HG03460 (cell line): ENCODE data around the gene HAND2.

Source experiments
- ATAC-seq: cut with Tn5 transposase; IDR thresholded peaks from one replicate; pipeline ENCODE4 v1.9.1; 2021; ENCODE audit not compliant: unreplicated experiment

Gene HAND2

GRCh38 chr4:173536808-173537429 is 6.9 kb upstream of the HAND2 start:
- no peak for ATAC-seq

- no peak for ATAC-seq
Observed at GRCh38 chr4:173535957-173536356, 5.9 kb upstream of the HAND2 start.

- ATAC-seq, result no peak
Observed at GRCh38 chr4:173535165-173535902, 5.3 kb upstream of the HAND2 start.

- no peak for ATAC-seq
Observed at GRCh38 chr4:173534434-173534833, 4.4 kb upstream of the HAND2 start.

DNA sequence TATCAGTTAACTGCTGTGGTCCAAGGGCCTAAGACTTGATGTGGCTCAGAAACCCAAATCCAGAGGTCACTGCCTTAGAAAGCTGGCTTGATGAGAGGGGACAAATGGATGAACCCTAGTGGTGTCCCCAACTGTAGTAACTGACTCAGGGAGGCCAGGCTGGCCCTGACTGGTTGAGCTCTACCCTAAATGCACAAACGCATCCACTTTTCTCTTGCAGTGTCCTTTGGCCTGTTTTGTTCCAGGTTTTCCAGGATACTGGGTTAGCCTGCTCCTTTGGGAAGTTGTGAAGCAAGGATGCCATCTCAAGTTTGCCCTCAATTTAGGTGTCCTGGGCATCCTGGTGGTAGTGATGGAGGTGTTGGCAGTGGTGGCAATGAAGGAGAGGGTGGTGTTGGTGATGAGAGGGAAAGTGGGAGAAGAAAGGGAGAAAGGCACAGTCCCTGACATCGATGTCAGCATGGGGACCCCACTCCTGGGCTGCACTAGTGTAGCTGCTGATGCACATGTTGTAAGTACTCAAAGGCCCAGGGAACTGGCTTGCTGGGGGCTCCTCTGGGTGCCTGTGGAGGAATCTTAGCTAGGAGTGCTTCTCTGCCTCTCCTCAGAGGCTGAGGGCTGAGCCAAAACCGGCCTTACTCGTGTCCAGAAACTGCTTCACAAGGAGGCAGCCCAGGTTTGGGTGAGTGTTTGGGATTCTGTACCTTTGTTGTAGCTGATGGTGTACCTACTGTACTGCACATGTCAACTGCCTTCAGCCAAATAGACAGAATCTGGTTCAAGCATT is 2.9 kb upstream of the HAND2 start:
- no peak for ATAC-seq

DNA sequence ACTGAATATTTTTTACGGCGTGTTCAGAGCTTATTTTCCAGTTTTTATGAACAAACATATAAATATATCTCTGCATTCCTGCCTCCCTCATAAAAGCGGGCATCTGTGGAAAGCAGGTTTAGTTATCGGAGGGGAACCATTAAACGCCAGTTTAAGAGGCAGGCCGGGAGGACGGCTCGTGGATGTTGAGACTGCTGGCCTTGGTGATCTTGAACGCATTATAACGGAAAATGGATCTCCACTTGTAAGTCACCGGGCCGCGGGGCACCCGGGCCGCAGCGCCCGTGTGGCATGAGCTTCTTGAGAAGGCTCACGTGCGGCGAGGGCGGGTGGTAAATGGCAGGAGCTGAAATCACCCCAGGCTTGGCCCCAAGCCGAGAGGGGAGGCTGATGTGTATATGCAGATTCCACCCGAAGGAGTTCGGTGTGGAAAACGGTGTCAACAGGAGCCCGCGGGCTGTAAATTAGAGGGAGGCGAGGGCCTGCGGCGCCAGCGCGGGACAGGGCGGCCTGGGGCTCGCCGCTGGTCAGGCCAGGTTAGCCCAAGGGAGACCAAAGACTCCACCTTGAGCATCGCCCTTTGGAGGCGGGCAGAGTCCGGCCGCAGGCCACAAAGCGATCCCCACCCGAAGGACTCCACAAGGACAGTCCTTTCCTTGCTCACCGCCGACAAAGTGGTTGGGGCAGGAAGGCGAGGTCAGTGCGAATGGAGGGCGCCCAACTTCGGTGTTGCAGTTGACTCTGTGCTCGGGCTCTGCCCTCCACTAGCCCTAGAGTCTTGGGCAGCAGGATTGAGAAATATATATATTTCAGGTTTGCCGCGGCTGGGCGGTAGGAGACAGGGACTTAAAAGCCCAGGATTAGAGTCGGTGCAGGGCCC is 1.3 kb upstream of the HAND2 start:
- no peak for ATAC-seq

GRCh38 chr4:173530326-173531085 is 477 bp upstream of the HAND2 start:
- no peak for ATAC-seq

- ATAC-seq, result no peak
Observed at GRCh38 chr4:173528378-173529321, 1.4 kb downstream of the HAND2 start.

GRCh38 chr4:173527103-173527891 is 2.7 kb downstream of the HAND2 start:
- ATAC-seq, result no peak

DNA sequence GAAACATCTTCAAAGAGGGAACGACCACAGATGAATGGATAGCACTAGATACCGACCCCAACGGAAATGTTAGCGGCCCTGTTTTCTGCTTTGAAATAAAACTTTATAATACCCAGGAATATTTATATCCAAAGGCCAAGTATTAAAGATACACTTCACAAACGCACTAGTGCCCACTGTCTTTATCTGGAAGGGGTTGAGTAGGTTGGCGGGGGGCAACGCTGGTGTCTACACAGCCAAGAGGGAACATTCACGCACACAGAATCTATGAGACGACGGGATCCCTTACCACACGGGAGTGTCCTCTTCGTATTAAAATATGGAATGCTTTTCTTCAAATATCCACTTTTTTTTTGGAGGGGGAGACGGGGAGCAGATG is 3.3 kb downstream of the HAND2 start:
- ATAC-seq, result no peak

DNA sequence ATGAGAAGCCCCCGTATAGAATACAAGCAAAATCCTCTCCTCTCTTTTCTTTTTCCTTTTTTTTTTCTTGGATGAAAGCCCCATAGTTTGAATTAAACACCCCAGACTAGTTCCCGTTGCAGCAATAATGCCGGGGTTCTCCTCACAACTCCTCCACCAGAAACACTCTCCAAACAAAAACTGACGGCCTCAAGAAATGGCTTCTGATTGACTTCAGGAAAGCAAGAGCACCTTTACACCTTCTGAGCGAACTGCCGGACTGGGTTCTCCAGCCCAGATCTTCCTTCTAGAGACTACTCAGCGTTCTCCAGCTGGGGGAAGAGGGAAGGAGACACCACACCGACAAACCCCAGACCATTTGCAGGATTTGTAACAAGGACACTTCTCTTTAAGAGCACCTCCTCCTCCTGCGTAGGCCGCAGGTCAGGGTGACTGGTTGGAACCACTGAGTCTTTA is 4.0 kb downstream of the HAND2 start:
- no peak for ATAC-seq

DNA sequence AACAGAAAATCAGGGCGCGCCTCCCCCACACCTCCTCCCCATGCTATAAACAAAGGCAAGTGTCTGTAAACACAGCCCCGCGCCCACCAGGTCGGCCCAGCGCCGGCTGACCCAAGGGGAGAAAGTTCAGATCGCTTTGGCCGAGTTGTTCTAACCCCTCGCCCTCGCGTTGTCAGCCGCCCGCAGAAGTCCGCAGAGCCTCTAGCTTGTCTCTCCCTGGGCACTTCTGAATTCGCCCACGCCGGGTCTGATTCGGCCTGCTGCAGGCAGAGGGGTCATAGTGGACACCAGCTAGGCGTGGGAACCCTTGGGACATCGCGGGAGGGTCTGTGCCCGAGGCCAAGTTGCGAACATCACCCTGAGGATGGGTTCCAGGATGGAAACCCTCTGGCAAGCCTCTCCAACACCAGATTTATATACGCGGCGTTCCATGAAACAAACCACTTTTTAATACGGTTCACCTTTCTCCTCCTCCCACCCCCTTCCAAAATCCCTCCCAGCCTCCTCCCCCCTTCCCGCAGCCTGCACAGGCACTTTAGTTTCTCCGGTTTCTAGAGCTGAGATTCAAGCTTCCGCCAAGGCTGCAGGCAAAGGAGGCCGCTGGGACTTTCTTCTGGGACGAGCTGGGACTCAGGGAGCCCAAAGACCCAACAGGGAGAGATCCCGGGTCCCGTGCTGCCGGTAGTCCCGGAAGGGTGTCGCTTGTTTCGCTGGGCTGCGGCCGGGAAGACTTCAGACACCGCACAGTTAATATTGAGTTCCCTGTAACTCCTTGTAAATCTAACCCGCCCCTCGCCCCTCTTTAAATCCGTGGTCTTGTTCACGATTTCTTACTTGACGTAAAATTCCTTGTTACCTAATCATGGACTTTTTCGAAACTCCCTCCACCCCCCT is 4.7 kb downstream of the HAND2 start:
- no peak for ATAC-seq

GRCh38 chr4:173524218-173525117 is 5.6 kb downstream of the HAND2 start:
- no peak for ATAC-seq

DNA sequence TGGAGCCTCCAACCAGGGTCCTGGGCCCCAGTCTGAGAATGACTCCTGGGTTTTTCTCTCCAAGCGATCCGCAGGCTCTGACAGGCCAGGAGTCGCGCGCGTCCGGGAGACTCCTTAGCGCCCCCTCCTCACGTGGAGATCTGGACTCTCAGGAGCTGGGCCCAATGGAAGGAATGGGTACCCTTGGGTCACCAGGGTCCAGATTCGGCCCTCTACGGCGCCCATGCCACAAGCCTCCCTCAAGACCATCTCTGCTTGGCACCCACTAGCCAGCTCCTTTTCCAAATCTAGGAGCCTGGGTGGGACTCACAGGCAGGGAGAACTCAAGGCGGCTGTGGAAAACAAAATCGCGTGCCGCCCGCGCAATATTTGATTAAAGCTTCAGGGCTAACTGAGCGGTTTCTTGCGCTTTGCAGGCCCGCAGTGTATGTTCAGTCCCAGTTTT is 7.1 kb downstream of the HAND2 start:
- ATAC-seq, result no peak

DNA sequence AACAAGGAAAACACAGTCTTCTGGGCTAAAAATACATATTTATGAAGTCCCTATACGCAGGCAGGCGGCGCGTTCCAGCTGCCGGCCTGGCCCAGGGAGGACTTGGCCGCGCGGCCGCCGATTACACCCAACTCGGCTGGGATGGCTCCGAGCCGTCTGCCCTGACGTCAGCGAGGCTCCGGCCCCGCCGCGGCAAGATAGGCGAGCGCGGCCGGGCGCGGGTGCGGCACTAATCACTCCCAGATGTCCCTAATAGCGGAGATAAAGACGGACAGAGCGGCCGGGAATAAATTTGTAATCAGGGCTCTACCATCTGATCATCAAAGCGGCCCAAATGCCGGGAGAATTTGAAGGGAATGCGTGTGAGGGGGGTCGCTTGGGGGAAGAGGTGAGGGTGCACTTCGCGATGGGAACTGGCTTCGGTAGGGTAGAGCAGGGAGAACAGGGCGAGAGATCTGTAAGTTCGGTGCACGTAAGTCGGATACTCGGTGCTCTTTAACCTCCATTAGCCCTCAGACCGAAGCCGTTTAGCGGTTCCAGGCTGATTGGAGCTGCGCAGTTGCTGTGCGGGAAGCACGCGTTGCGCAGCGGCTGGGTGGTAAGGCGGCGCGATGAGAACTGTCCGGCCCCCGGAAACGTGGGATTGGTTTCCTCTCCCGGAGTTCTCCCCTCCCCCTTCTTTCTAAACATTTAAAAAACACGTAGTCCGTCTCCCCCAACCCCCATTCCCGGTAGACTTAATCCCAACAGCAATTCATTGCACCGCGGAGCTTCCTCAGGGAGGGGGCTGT is 7.7 kb downstream of the HAND2 start:
- ATAC-seq, result no peak
